Adipocyte (in vitro differentiated cells): ENCODE measurements around the gene TRMO.

Experiments used
- DNase-seq: peaks from one replicate; pipeline ENCODE4 v3.0.0-alpha.2; 2015; ENCODE audit warnings: low read depth
- H3K27me3 ChIP-seq: replicated peaks from 2 replicates; pipeline ENCODE4 v1.7.0; 2013; ENCODE audit warnings: mild to moderate bottlenecking, low read length, moderate library complexity; ENCODE audit not compliant: control insufficient read depth, insufficient read depth
- H3K36me3 ChIP-seq: 2 replicates; pipeline ENCODE4 v1.7.0; 2013; ENCODE audit warnings: low read length, mild to moderate bottlenecking, moderate library complexity; ENCODE audit not compliant: control insufficient read depth, insufficient read depth, severe bottlenecking
- H3K4me1 ChIP-seq: 2 replicates; pipeline ENCODE4 v1.7.0; 2013; ENCODE audit warnings: mild to moderate bottlenecking, low read length, moderate library complexity; ENCODE audit not compliant: control insufficient read depth, insufficient read depth
- H3K4me3 ChIP-seq: 2 replicates; pipeline ENCODE4 v1.7.0; 2013; ENCODE audit warnings: mild to moderate bottlenecking, low read length, moderate library complexity
- H3K9ac ChIP-seq: 2 replicates; pipeline ENCODE4 v1.7.0; 2013; ENCODE audit warnings: mild to moderate bottlenecking, low read length, moderate library complexity
- H3K9me3 ChIP-seq: 2 replicates; pipeline ENCODE4 v1.7.0; 2013; ENCODE audit warnings: mild to moderate bottlenecking, low read length, moderate library complexity; ENCODE audit not compliant: control insufficient read depth

The TRMO gene

GRCh38 chr9:97858393-97858713, 63.9 kb downstream of the TRMO start:
- peaks cover 84% of the 10 kb centered on the region for H3K27me3 ChIP-seq
- H3K4me1 ChIP-seq = no peaks in the 10 kb centered on the region
- no peak overlapping the region for H3K4me3 ChIP-seq

GRCh38 chr9:97857606-97858392, 64.5 kb downstream of the TRMO start:
- Histone ChIP-seq H3K27me3 (peaks cover 81% of the 10 kb centered on the region), H3K4me3 (no peak overlapping the region), H3K9me3 (no peaks in the 10 kb centered on the region), H3K36me3 (no peaks in the 10 kb centered on the region), H3K9ac (no peak overlapping the region), H3K4me1 (no peaks in the 10 kb centered on the region)
- DNase-seq = no peak

More at GRCh38 chr9:97858393-97858713, 63.9 kb downstream of the TRMO start:
- DNase-seq = no peak
- no peaks in the 10 kb centered on the region for H3K36me3 ChIP-seq
- H3K9ac ChIP-seq = no peak overlapping the region
- H3K9me3 ChIP-seq = no peaks in the 10 kb centered on the region

GRCh38 chr9:97856857-97857605, 65.3 kb downstream of the TRMO start:
- Histone ChIP-seq H3K4me1 (no peaks in the 10 kb centered on the region), H3K4me3 (no peak overlapping the region), H3K27me3 (peaks cover 79% of the 10 kb centered on the region), H3K9ac (no peak overlapping the region), H3K9me3 (no peaks in the 10 kb centered on the region), H3K36me3 (no peaks in the 10 kb centered on the region)
- no peak for DNase-seq

DNA sequence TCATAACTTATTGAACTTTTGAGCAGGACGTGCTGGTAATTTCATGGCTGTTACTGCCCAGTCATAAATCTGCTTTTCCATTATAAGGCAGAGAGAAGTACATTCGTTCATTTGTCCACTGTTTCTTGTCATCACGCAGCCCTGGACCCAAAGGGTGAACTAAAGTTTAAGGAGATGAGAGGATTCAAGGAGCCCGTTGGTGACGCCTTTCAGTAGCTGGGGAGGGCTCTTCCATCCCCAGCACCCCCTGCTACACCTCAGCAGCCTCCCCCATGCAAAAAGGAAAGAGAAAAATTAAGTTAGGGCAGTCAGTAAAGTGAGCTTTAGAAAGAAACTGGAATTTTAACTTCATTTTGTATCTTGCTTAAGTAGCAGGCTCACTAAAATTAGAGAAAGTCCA, 66.4 kb downstream of the TRMO start:
- H3K4me3 ChIP-seq = no peak overlapping the region
- H3K9ac ChIP-seq = no peak overlapping the region
- peaks cover 3% of the 10 kb centered on the region for H3K9me3 ChIP-seq
- H3K27me3 ChIP-seq = peaks cover 80% of the 10 kb centered on the region
- no peaks in the 10 kb centered on the region for H3K4me1 ChIP-seq
- H3K36me3 ChIP-seq = no peaks in the 10 kb centered on the region
- no peak for DNase-seq

- no peak overlapping the region for H3K9ac ChIP-seq
- H3K36me3 ChIP-seq = no peaks in the 10 kb centered on the region
- H3K9me3 ChIP-seq = peaks cover 3% of the 10 kb centered on the region
- H3K27me3 ChIP-seq = peaks cover 80% of the 10 kb centered on the region
- no peak for DNase-seq
- H3K4me3 ChIP-seq = no peak overlapping the region
- H3K4me1 ChIP-seq = no peaks in the 10 kb centered on the region
Observed at GRCh38 chr9:97855486-97855875, 66.8 kb downstream of the TRMO start.

DNA sequence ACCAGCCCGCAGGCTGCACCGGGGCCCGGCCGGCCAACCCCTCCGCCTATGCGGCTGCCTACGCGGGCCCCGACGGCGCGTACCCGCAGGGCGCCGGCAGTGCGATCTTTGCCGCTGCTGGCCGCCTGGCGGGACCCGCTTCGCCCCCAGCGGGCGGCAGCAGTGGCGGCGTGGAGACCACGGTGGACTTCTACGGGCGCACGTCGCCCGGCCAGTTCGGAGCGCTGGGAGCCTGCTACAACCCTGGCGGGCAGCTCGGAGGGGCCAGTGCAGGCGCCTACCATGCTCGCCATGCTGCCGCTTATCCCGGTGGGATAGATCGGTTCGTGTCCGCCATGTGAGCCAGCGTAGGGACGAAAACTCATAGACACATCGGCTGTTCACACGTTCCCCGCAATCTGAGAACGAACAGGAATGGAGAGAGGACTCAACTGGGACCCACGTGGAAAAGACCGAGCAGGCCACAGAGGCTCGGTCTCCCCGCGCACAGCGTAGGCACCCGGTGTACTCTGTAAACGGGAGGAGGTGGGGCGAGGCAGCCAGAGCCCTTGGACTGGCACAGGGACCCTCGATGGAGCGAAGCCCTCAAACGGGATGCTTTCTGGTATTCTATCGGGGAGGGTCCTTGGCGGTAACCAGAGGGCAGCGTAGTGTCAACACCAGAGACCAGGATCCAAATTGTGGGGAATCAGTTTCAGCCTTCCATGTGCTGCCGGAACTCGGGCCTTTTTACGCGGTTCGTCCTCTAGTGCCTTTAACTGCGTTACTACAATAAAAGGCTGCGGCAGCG, 67.4 kb downstream of the TRMO start:
- Histone ChIP-seq H3K36me3 (no peaks in the 10 kb centered on the region), H3K27me3 (peaks cover 80% of the 10 kb centered on the region), H3K4me3 (no peak overlapping the region), H3K9ac (no peak overlapping the region), H3K9me3 (peaks cover 6% of the 10 kb centered on the region), H3K4me1 (no peaks in the 10 kb centered on the region)
- no peak for DNase-seq
